ENCODE results near the gene TMEM109.

TMEM109 gene

DNA sequence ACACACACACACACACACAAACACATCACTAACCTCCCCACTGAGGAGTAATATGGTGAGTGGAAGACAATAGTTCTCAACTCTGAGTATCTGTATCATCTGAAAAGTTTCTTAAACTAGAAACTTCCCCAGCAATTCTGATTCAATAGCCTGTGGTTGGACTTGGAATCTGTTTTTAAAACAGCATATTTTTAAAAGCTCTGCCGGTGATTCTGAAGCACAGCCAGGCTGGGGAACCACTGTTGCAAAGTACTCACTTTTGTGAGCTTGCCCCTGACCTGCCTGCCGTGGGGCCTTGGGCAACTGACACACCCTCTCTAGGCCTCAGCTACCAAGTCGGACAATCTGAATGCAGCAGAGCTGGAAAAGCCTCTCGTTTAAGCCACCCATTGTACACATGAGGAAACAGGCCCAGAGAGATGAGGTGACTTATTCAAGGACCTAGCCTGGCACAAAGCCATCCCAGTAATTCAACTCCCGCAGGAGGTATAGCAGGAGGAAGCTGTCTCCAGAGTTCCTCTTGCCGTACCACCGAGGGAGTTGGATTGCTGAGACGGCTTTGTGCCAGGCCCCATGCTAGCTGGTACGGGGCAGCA, 29.1 kb downstream of the TMEM109 start:
- no peak for DNase-seq (ENCODE audit: low spot score)

DNA sequence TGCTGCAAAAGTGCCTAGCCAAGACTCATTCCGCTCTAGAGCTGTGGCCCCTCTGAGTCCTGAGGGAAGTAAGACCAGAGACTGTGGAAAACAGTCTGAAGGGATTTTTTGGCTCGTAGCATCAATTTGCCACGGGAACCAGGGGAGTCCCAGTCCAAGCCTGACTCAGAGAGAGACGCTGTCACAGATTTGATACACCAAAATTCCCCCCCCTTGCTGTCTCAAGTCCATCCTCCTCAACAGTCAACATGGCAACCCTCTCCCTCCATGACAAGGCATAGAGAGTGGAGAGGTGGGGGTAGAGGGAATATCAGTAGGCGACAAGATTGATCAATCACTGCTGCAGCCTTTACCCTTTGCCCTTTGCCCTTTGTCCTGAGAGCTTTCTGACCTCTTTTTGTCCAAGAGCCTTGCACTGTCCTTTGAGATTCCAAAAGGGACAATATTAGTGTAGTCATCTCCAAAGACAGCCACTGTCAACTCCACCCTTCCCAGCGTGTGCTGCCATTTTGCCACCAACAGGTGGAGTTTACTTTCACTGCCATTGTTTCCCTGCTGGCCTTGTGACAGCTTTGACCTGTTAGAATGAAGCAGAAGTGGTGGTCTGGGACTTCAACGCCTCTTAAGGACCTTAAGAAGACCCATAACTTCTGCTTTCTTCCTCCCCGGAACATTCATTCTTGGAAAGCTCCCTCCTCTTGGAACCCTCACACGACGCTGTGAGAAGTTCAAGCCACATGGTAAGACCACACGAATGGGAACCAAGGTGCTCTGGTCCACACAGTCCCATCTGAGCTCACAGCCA, 30.7 kb downstream of the TMEM109 start:
- no peak for DNase-seq (ENCODE audit: low spot score)

DNA sequence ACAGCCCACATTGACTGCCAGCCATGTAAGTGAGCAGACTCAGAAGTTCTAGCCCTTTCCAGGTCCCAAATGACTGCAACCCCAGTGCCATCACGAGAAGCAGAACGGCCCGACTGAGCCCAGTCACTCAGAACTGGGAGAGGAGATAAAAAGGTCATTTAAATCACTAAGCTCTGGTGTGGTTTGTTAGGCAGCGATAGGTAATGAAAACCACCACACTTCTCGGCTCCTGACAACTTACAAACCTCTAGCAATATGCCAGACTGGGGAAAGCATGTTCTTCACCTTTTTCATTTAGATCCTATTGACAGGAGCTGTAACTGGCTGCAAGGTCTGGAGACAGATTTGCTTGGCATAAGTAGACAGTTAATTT, 31.3 kb downstream of the TMEM109 start:
- DNase-seq (ENCODE audit: low spot score) = no peak

DNA sequence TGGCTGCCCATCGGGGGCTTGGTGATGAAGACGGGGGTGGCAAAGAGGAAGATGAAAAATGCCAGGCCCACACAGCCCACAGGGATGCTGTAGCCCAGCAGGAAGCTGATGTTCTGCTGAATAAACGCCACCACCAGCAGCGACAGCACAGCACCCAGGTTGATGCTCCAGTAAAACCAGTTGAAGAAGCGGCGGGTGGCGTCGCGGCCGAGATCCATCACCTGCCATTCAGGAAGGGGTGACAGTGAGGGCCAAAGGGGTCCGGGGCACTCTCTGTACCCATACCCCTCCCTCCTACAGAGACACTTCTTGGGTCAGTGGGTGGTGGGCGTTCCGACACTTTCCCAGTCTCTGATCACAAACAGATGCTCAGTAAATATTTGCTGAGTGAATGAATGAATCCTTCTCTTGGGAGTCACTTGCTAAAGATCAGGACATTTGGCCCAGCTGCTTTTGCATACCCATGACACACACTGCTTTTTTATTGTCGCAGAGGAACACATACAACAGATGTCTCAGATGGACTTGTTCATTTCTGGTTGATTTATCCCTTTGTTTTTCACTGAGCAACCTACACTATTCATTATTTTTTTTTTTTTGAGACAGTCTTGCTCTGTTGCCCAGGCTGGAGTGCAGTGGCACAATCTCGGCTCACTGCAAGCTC, 32.8 kb downstream of the TMEM109 start:
- DNase-seq (ENCODE audit: low spot score) = no peak

DNA sequence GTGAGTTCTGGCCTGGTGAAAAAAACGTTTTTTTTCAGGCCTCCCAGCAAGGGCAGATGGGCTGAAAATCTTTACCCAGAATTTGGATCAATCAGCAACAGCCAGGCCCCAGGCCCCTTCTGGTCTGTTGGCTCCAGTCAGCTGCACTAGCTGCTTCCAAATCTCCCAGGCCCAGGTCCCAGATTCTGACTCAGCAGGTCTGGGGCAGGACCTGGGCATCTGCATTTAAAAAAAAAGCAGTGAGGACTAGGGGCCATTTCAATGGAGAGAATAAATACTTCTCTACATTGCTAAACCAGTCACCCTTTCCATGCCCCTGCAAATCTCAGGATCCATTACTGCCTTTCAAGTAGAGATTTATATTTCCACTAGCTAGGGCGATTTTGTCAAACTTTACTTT, 33.7 kb downstream of the TMEM109 start:
- DNase-seq (ENCODE audit: low spot score) = no peak

DNA sequence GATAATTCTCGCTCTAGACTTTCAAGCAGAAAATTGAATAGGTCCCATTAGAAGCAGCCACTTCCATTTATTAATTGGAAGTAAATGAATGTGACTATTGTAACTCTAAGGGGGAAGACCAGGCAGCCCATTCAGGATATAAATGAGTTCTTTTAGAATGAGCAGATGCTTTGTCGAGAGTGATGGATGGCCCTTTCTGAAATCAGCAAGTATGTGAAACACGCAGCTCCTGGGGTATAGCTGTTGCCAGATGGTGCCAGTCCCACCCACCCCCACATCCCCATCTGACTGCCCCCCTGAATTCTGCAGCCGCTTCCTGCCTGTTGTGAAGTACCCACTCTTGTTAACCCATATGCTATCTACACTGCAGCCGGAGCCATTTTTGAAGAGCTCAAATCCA, 34.3 kb downstream of the TMEM109 start:
- DNase-seq (ENCODE audit: low spot score) = no peak

DNA sequence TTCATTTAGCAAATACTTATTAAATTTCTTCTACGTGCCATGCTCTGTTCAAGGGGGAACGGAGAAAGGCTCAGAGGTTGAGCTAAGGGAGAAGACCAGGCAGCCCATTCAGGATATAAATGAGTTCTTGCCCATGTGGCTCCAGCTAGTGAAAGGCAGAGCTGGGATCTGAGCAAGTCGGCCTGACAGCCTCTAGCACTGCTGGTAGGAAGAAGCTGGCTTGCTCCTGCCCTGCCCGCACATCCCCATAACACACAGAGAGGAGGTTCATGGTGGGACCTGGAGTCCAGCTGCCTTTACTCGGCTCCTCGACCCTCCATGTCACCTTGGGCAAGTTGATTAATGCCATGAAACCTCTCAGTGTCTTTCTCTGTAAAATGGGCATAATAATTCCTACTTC, 36.1 kb downstream of the TMEM109 start:
- no peak for DNase-seq (ENCODE audit: low spot score)

DNA sequence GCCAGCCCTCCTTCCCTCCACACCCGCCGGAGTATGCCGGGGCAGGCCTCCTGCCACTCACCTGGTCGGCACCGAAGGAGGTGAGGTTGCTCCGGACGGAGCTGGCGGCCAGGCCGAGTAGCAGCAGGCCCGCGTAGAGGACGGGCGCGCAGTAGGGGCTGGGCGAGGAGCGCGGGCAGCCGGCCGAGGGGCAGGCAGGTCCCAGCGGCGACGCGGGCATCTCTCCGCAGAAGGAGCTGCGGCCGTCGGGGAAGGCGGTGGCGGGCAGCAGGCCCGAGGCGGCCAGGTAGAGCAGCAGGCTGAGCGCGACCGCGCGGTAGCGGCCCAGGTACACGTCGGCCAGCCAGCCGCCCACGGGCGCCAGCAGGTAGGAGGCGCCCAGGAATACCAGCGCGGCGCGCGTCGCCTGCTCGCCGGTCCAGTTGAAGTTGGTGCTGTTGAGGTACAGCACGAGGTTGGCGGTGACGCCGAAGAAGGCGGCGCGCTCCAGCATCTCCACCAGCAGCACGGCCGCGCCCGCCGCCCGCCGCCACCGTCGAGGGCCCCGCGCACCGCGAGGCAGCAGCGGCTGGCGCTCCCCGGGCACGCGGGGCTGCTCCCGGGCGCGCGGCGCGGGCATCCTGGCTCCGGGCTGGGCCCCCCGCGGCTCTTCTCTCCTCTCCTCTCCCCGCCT, 37.1 kb downstream of the TMEM109 start:
- no peak for DNase-seq (ENCODE audit: low spot score)

DNA sequence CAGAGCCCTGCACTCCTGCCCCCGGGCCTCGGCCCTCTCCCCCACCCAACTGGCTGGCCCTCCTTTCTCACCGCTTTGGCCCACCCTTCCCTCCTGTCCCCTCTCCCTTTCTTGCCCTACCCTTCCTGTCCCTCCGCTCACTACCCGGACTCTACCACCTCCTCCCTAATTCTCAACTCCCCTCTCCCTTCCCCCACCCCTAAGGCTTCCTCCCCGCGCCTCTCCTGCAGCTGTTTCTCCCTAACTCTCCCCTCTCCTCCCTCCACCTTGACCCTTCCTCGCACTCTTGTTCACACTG, 37.6 kb downstream of the TMEM109 start:
- no peak for DNase-seq (ENCODE audit: low spot score)

DNA sequence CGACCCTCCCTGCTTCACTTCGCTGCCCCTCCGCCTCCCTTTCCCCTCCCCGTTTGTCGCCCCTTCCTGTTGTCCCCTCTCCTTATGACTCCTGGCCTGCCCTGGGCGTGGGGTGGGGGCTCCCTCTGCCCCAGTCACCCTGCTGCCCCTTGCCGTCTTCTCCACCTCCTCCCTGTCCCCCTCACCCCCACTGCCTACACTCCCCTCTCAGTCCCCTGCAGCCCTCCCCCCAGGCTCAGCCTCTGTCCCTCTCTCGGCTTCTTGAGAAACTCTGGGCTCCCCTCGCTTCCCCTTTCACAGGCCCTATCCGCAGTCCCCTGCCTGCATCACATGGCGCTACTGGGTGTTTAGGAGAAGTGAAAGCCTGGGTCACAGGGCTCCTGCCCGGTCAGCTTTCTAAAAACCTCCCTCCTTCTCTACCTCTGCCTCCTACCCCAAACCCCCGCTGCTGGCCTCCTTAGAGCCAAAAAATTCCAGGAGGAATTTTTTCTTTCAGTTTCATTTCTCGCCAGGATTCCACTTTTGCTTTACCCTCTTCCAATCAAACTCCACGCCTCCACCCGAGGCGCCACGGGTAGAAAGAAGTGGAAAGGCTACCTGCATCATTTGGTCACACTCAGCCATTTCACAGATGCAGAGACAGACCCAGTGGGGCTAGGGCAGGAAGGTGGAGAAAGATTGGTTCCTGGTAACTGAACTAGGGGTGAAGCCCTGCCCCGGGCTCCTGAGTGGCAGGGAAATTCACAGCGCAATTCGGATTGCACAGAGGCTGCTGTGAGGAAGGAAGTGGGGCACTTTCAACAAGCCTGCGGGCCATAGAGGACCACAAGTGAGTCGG, 38.2 kb downstream of the TMEM109 start, which contains the start of gene SLC15A3:
Gene SLC15A3 (minus strand): TSS at position 273 of the 838 bp plus-strand sequence. CDS start 625 bp downstream, outside the sequence.
- no peak for DNase-seq (ENCODE audit: low spot score)

DNA sequence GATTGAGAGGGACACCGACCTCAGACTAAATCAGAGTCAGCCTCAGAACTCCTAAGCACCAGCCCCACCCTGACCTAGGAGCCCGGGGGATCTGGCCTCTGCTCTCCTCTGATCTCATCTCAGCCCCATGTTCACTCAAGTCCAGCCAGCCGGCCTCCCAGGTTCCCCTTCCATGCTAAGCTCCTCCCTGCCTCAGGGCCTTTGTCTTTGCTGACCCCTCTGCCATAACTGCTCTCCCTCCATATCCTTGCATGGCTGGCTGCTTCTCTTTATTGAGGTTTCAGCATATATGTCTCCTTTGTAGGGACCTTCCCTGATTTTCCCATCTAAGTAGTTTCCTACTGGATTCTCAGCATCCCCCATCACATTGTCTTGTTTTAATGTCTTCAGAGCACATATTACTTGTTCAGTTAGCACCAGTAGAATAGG, 38.8 kb downstream of the TMEM109 start:
- no peak for DNase-seq (ENCODE audit: low spot score)

DNA sequence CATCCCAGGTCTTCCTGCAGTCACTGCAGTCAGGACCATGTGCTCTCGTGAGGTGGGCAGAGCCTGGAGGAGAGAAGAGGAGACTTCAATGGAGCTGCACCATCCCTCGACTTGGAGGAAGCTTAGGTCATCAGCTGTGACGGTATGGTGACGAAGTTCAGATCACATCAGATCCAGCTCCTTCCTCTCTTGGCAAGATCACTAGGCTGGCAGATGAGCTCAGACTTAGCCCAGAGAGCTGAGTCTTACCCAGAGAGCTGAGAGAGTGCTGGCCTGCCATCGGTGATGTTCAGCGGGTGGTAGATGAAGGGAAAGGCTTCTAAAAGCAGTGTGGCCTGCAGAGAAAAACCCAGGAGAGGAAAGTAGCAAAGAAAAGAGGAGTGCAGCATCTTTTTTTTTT, 39.8 kb downstream of the TMEM109 start:
- DNase-seq (ENCODE audit: low spot score) = no peak

DNA sequence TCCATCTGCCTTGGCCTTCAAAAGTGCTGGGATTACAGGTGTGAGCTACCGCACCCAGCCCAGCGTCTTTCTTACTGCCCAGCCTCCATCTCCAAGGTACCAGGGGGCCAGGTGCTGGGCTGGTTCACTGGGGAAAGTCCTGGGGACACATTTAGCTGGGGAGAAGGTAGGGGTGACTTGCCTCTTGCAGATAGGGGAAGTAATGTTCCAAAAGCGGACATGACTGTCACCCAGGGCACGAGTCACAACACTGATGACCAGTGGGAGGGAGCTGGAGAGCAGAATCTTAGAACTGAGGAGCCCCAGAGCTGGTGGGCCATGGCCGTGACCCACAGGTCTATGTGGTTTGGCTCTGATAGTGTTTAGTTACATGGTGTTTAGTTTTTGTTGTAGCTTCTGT, 40.5 kb downstream of the TMEM109 start:
- DNase-seq (ENCODE audit: low spot score) = no peak

DNA sequence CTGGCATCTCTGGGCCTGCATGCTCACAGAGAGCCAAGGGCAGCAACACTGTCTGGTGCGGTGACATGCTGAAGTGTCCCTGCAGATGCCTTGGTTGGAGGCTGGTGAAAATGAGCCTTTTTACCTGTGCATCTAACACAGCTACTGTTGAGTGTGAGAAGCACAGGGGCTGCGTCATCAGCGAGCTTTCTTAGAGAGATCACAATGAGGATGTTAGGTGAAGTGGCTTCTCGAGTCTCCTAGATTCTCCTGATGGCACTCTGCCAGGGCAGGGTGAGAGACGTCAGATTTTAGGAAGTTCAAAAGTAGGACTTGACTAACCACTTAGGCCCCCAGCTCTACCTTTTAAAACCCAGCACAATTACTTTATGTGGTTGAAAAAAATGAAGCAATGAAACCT, 41.6 kb downstream of the TMEM109 start:
- no peak for DNase-seq (ENCODE audit: low spot score)

DNA sequence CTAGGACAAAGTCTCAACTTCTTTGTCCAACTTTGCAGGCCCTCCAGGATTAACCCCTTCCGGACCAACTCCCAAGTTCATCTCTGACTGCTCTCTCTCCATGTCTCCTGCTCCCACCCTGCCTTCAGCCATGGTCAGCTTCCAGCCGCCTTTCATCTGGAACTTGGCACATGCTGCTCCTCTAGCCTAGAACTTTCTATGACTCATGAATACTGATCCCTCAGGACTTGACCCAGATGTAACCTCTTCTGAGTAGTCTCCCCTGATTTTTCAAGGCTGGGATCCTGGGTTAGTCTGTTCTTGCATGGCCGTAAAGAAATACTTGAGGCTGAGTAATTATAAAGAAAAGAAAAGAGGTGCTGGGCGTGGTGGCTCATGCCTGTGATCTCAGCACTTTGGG, 43.2 kb downstream of the TMEM109 start:
- no peak for DNase-seq (ENCODE audit: low spot score)

DNA sequence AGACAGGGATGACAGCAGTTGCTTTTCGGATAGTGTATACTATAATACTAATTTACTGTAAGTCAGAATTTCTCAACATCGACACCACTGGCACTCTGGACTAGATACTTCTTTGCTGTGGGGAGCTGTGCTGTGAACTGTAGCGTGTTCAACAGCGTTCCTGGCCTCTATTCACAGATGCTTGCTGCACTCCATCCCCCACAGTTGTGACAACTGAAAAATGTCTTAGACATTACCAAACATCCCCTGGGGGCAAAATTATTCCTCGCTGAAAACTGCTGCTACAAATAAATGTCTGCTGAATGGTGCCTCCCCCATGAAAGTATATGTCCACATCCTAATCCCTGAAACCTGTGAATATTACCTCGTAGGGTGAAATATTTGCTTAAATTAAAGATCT, 45.5 kb downstream of the TMEM109 start:
- DNase-seq (ENCODE audit: low spot score) = no peak

DNA sequence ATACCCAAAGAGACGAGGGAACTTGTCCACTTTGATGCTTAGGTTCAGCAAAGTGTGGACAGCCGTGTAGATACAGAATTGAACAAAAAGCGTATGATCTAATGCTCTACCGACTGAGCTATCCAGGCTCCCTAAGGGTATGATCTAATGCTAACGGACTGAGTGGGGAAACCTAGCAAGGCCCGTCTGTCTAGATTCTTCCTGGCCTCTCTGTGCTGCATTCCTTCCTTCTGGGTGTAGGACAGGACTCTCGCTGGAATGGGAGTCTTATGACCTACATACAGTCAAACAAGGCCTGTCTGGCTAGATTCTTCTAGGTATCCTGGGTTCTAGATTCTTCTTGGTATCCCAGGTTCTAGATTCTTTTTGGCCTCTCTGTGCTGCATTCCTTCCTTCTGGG, 46.4 kb downstream of the TMEM109 start:
- DNase-seq (ENCODE audit: low spot score) = no peak

DNA sequence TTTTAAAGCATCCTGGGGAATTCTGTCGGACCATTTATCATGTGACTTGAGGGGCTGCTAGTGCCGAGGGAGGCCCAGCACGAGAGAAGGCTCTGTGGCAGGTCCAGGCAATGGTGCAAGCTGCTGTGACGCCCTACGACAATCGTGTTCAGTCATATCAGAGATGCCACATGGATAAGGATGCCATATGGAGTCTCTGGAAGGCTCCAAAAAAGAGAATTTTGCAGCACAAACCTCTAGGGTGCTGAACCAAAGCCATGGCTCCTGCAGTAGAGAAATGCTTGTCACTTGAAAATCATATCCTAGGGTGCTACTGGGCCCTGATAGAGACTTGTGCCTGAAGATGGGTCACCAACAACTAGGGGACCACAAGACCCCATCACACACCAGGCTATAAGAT, 50.8 kb downstream of the TMEM109 start:
- DNase-seq (ENCODE audit: low spot score) = no peak

DNA sequence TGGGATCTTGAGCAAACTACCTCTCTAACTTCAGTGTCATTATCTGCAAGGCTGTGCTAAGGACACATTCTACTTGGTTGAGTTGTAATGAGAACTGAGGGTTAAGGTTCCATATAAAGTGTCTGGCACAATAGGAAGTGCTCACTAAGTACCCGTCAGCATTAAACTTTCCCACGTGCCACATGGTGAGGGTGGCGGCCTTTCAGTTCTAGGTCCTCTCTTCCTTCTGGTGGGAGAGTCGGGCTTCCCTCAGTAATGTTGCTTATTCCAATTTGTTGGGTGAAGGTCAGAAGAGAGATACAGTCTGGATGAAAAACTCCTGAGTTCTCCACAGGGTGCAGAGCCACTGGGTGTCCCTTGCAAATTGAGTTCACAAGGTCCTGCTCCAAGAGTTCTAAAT, 52.9 kb downstream of the TMEM109 start:
- no peak for DNase-seq (ENCODE audit: low spot score)

DNA sequence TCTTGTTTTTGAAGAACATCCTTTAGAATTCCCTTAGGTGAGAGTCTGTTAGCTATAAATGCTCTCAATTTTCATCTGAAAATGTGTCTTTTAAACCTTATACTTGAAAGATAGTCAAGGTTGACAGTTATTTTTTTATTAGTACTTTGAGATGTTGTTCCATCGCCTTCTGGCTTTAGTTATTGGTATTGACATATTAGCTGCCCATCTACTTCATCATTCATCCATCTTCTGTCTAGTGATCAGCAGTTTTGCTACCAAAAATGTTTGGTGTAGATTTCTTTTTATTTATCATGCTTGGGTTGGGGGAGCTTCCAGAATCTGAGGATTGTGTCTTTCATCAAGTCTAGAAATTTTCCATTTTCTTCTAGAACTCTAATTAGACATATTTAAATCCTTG, 54.3 kb downstream of the TMEM109 start:
- no peak for DNase-seq (ENCODE audit: low spot score)

DNA sequence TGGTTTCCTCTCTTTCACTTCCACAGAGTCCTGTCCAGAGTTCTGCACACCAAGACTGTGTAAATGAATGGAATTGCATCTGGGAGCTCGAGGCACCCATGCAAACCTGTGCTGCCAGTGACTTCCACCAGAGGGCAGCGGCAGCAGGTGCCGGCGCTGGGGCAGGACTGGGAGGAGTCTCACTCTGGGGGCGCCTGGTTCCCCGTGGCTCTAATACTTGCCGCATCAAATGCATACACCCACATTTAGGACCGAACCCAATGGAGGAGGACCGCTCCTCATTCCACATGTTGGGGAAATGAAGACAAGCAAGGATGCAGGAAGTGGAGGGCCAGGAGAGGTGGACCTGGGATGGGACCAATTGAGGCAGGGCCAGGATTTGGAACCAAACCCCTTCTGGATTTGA, 56.4 kb downstream of the TMEM109 start:
- peak; percentile 10 for DNase-seq (ENCODE audit: low spot score)

DNA sequence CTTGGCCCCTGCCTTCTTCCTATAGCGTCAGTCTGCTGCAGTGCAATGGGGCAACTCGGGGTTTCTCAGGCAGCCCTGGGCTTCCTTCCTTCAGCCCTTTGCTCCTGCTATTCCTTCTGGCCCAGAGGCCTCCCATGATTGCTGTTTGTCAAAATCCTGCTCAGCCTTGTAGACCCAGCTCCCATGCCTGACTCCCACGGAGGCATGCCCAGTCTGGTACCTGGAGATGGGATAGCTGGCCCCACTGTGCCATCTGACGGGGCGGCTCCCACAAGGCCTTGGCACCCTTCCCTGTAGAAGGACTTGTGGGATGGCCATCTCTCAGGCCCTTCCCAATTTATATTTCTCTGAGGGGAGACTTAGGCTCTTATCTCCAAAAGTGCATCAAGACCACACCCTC, 56.9 kb downstream of the TMEM109 start:
- no peak for DNase-seq (ENCODE audit: low spot score)
